Neural crest cell (in vitro differentiated cells): ENCODE measurements around the gene TRIP11. TPM values are rescaled to one million over a fixed set of nuclear protein-coding genes. Genes with fewer than 3 reads are reported as not detected.

Source experiments
- DNase-seq: peaks from one replicate; pipeline ENCODE4 v3.0.0; 2021; ENCODE audit warnings: low read depth, mixed read lengths, low spot score
- H3K27ac Mint-ChIP-seq: one replicate; pipeline ENCODE4 v1.8.0; 2021; ENCODE audit warnings: mild to moderate bottlenecking, mixed read lengths; ENCODE audit not compliant: unreplicated experiment
- H3K27me3 Mint-ChIP-seq: 2 replicates; pipeline ENCODE4 v1.8.0; 2021; ENCODE audit warnings: low read depth, mild to moderate bottlenecking, mixed read lengths
- H3K36me3 Mint-ChIP-seq: 2 replicates; pipeline ENCODE4 v1.8.0; 2021; ENCODE audit warnings: low read depth, mild to moderate bottlenecking, mixed read lengths
- H3K4me1 Mint-ChIP-seq: 2 replicates; pipeline ENCODE4 v1.8.0; 2021; ENCODE audit warnings: mixed read lengths
- H3K4me3 Mint-ChIP-seq: one replicate; pipeline ENCODE4 v1.8.0; 2021; ENCODE audit warnings: mild to moderate bottlenecking, mixed read lengths
- H3K9me3 Mint-ChIP-seq: 2 replicates; pipeline ENCODE4 v1.8.0; 2021; ENCODE audit warnings: mixed read lengths
- total RNA-seq: library from RNA; stranded (reverse); gene quantifications from 2 replicates; pipeline ENCODE4 v1.2.1, GENCODE V29; 2021
- TF ChIP-seq, protein P1 (sequence below): fragments of 200-600 bp; sonication (generic); conservative IDR thresholded peaks from 2 replicates; pipeline ENCODE4 v1.5.0; 2021; ENCODE audit warnings: antibody characterized with exemption, mild to moderate bottlenecking

TRIP11 gene
- total RNA-seq, 1 donor from 2014 or later = 41.3 TPM

DNA sequence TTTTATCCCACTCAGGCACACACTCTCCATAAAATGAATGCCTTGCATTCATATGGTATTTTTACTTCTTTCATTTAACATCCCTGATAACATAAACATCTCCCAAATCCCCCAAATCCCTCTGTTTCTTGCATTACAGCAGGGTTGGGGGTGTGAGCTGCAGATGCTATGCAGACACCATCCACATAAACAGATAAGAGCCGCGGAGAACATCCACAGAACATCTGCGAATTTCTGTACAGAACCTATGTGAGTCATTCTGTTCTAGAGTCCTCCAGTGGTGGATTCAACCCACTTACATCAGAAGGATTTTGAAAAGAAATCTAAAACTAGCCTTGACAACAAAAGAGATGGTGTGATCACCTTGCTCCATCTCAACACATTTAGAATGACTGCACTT is 112.7 kb downstream of the TRIP11 start:
- no peaks in the 10 kb centered on the region for H3K9me3 Mint-ChIP-seq

GRCh38 chr14:91926131-91926890 is 113.5 kb downstream of the TRIP11 start:
- Mint-ChIP-seq H3K9me3 (no peaks in the 10 kb centered on the region), H3K4me1 (no peaks in the 10 kb centered on the region), H3K36me3 (no peaks in the 10 kb centered on the region), H3K4me3 (no peak overlapping the region), H3K27ac (no peak overlapping the region), H3K27me3 (no peaks in the 10 kb centered on the region)
- TF ChIP-seq, protein P1, sequence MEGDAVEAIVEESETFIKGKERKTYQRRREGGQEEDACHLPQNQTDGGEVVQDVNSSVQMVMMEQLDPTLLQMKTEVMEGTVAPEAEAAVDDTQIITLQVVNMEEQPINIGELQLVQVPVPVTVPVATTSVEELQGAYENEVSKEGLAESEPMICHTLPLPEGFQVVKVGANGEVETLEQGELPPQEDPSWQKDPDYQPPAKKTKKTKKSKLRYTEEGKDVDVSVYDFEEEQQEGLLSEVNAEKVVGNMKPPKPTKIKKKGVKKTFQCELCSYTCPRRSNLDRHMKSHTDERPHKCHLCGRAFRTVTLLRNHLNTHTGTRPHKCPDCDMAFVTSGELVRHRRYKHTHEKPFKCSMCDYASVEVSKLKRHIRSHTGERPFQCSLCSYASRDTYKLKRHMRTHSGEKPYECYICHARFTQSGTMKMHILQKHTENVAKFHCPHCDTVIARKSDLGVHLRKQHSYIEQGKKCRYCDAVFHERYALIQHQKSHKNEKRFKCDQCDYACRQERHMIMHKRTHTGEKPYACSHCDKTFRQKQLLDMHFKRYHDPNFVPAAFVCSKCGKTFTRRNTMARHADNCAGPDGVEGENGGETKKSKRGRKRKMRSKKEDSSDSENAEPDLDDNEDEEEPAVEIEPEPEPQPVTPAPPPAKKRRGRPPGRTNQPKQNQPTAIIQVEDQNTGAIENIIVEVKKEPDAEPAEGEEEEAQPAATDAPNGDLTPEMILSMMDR = no peak
- DNase-seq = no peak

More for the DNA sequence above, 112.7 kb downstream of the TRIP11 start:
- H3K4me3 Mint-ChIP-seq = no peak overlapping the region
- no peaks in the 10 kb centered on the region for H3K4me1 Mint-ChIP-seq
- H3K27me3 Mint-ChIP-seq = no peaks in the 10 kb centered on the region
- TF ChIP-seq, protein P1 = no peak
- H3K36me3 Mint-ChIP-seq = no peaks in the 10 kb centered on the region
- no peak overlapping the region for H3K27ac Mint-ChIP-seq
- DNase-seq = no peak

GRCh38 chr14:91925727-91926121 is 114.1 kb downstream of the TRIP11 start:
- Mint-ChIP-seq H3K27me3 (no peaks in the 10 kb centered on the region), H3K4me1 (no peaks in the 10 kb centered on the region), H3K27ac (no peak overlapping the region), H3K4me3 (no peak overlapping the region), H3K9me3 (no peaks in the 10 kb centered on the region), H3K36me3 (no peaks in the 10 kb centered on the region)
- DNase-seq = no peak
- TF ChIP-seq, protein P1 = no peak

- DNase-seq = no peak
- Mint-ChIP-seq H3K9me3 (no peaks in the 10 kb centered on the region), H3K27ac (no peak overlapping the region)
These were observed 114.7 kb downstream of the TRIP11 start for GRCh38 chr14:91925001-91925726.

DNA sequence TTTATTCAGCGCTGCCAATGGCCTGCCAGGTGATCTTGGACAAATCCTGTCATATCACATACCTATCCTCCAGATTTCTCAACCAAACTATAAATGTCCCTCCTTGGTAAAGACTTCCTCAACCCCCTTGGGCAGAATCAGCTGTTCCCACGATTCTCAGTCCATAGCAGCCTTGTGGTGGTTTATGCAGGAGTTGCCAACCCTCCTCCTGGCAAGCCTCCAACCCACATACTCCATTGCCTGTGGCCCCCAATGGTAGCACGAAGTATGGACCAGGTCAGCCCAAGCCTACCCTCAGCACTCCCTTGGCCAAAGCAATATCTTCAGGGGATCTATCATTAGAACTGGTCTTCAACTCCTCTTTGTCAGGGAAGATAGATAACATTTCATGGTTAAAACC is 119.3 kb downstream of the TRIP11 start:
- no peak for DNase-seq
- H3K27me3 Mint-ChIP-seq = no peaks in the 10 kb centered on the region
- H3K36me3 Mint-ChIP-seq = no peaks in the 10 kb centered on the region
- no peak overlapping the region for H3K27ac Mint-ChIP-seq
- peaks cover 2% of the 10 kb centered on the region for H3K9me3 Mint-ChIP-seq
- no peak overlapping the region for H3K4me3 Mint-ChIP-seq
- peaks cover 7% of the 10 kb centered on the region for H3K4me1 Mint-ChIP-seq
- TF ChIP-seq, protein P1 = no peak

More at GRCh38 chr14:91925001-91925726, 114.7 kb downstream of the TRIP11 start:
- Mint-ChIP-seq H3K27me3 (no peaks in the 10 kb centered on the region), H3K36me3 (no peaks in the 10 kb centered on the region), H3K4me3 (no peak overlapping the region), H3K4me1 (no peaks in the 10 kb centered on the region)
- TF ChIP-seq, protein P1 = no peak
